GM15510 (cell line): Measurements from ENCODE around the gene SPAST.

Source experiments
- POLR2A ChIP-seq: IDR thresholded peaks from 3 replicates; pipeline ENCODE4 v1.6.1; 2011; ENCODE audit warnings: borderline replicate concordance; ENCODE audit not compliant: insufficient read length; ENCODE audit errors: extremely low read depth

SPAST gene

GRCh38 chr2:32063310-32064020, at the start of gene SPAST:
Gene SPAST (plus strand): TSS chr2:32063556. CDS start chr2:32063832, 276 bp downstream.
- TF ChIP-seq POLR2A: peak; percentile 72

- peak; percentile 98 for TF ChIP-seq POLR2A
These were observed 23.7 kb upstream of the SPAST start, which contains the start of gene DPY30 for GRCh38 chr2:32039447-32040219. Gene DPY30 (minus strand): TSS chr2:32039805. CDS start chr2:32039456, 349 bp downstream.

- no peak for TF ChIP-seq POLR2A
These were observed 19.8 kb upstream of the SPAST start for GRCh38 chr2:32043561-32043960.

- TF ChIP-seq POLR2A: no peak
These were observed 11.4 kb upstream of the SPAST start for GRCh38 chr2:32051836-32052439.

GRCh38 chr2:32058130-32058529, 5.2 kb upstream of the SPAST start:
- no peak for TF ChIP-seq POLR2A

GRCh38 chr2:32060266-32060665, 3.1 kb upstream of the SPAST start:
- no peak for TF ChIP-seq POLR2A

GRCh38 chr2:32061430-32061829, 1.9 kb upstream of the SPAST start:
- no peak for TF ChIP-seq POLR2A

- TF ChIP-seq POLR2A: no peak
These were observed 1.1 kb upstream of the SPAST start for GRCh38 chr2:32061973-32062861.

GRCh38 chr2:32064021-32064601, 755 bp downstream of the SPAST start:
- no peak for TF ChIP-seq POLR2A

- no peak for TF ChIP-seq POLR2A
These were observed 1.4 kb downstream of the SPAST start for GRCh38 chr2:32064713-32065112.

- no peak for TF ChIP-seq POLR2A
These were observed 4.2 kb downstream of the SPAST start for GRCh38 chr2:32067549-32067948.

GRCh38 chr2:32074134-32074506, 10.8 kb downstream of the SPAST start:
- no peak for TF ChIP-seq POLR2A

GRCh38 chr2:32095671-32096070, 32.3 kb downstream of the SPAST start:
- TF ChIP-seq POLR2A: no peak

- TF ChIP-seq POLR2A: no peak
These were observed 44.8 kb downstream of the SPAST start for GRCh38 chr2:32108111-32108510.

GRCh38 chr2:32118055-32118454, 54.7 kb downstream of the SPAST start:
- TF ChIP-seq POLR2A: no peak

- no peak for TF ChIP-seq POLR2A
These were observed 55.8 kb downstream of the SPAST start for GRCh38 chr2:32119161-32119560.
